ENCODE measurements around the gene NR6A1.
A peak's percentile ranks its signal among the peaks of the same experiment; 100 is the strongest.

NR6A1 gene

GRCh38 chr9:124812441-124812876, 41.3 kb upstream of the NR6A1 start:
- no peak for TF ChIP-seq CTCF (IDR thresholded peaks at IDR 0.05; ENCODE audit: low read depth, low read length, missing control alignments)
- in situ Hi-C loops (cut with HindIII; ENCODE audit: low sequenced_read_pairs), result no loop called here
- H3K4me3 ChIP-seq (ENCODE audit: low read depth, low read length), result no peak overlapping the region
- peak; percentile 99 for DNase-seq (ENCODE audit: low read depth)

DNA sequence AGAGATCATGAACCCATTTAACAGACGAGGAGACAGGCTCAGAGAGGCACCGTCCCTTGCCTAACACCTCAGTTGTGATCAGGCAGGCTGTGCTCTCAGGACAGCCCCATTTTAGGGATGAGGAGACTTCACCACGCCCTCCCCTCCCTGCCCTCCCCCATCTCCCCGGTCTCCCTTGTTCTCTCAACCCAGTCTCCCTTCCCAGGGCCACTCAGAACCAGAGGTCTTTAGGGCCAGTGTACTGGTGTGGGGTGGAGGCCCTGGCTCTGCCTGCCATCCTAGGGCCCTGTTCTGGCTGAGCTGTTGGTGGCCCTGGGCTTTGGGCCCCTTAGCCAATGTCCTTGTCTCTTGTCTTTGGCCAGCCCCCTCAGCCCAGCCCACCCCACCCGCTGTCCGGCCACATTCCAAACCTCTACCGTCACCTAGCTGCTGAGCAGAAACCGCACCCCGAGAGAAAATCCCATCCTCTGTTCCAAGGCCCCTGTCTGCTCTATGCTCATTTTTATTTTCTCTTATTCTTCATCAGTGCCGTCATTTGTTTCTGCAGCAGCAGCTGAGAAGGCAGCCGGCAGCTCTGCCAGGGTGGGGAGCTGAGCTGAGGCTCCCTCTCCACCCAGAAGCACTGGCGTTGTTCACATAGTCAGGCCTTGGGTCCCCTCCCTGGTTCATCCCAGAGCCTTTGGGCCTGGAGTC, 39.7 kb upstream of the NR6A1 start:
- TF ChIP-seq CTCF (IDR thresholded peaks at IDR 0.05; ENCODE audit: low read depth, low read length, missing control alignments), result no peak
- peak; percentile 90 for DNase-seq (ENCODE audit: low read depth)
- in situ Hi-C loops (cut with HindIII; ENCODE audit: low sequenced_read_pairs), result no loop called here
- no peak overlapping the region for H3K4me3 ChIP-seq (ENCODE audit: low read depth, low read length)

- in situ Hi-C loops (cut with HindIII; ENCODE audit: low sequenced_read_pairs), result no loop called here
- TF ChIP-seq CTCF (IDR thresholded peaks at IDR 0.05; ENCODE audit: low read depth, low read length, missing control alignments), result no peak
- DNase-seq (ENCODE audit: low read depth), result no peak
- no peak overlapping the region for H3K4me3 ChIP-seq (ENCODE audit: low read depth, low read length)
Measured at GRCh38 chr9:124809741-124810500, 38.8 kb upstream of the NR6A1 start.

- DNase-seq (ENCODE audit: low read depth), result no peak
- TF ChIP-seq CTCF (IDR thresholded peaks at IDR 0.05; ENCODE audit: low read depth, low read length, missing control alignments), result no peak
- in situ Hi-C loops (cut with HindIII; ENCODE audit: low sequenced_read_pairs), result no loop called here
- no peak overlapping the region for H3K4me3 ChIP-seq (ENCODE audit: low read depth, low read length)
Measured at GRCh38 chr9:124809211-124809610, 38.1 kb upstream of the NR6A1 start.

DNA sequence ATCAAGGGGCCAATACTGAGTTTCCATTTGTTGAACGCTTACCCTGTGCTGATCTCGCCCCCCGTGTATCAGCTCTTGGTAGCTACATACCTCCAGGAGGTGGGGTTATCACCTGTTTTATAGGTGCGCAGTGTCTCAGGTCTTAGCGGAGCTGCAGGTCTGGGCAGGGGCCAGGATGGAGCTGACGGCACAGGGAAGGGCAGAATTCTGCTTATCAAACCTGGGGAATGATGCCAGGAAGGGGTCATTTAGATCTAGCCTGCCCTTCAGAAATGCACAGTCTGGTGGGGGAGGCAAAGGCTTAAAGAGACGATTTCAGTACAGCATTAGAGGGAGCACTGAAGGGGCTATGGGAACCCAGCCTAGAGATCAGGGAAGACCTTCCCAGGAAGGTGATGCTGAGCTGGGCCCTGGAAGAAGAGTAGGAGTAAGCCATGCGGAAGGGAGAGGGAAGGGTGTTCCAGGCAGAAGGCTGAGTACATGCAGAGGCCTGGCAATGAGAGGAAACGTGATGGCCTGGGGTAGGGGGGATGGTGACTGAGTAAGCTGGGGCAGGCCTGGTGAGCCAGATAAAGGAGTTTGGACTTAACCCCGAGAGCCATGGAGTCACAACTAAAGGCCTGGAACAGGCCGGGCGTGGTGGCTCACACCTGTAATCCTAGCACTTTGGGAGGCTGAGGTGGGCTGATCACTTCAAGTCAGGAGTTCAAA, 37.3 kb upstream of the NR6A1 start:
- H3K4me3 ChIP-seq (ENCODE audit: low read depth, low read length), result no peak overlapping the region
- in situ Hi-C loops (cut with HindIII; ENCODE audit: low sequenced_read_pairs), result no loop called here
- no peak for TF ChIP-seq CTCF (IDR thresholded peaks at IDR 0.05; ENCODE audit: low read depth, low read length, missing control alignments)
- DNase-seq (ENCODE audit: low read depth), result no peak

GRCh38 chr9:124805186-124805585, 34.1 kb upstream of the NR6A1 start:
- no peak for DNase-seq (ENCODE audit: low read depth)
- no peak overlapping the region for H3K4me3 ChIP-seq (ENCODE audit: low read depth, low read length)
- in situ Hi-C loops (cut with HindIII; ENCODE audit: low sequenced_read_pairs), result no loop called here
- no peak for TF ChIP-seq CTCF (IDR thresholded peaks at IDR 0.05; ENCODE audit: low read depth, low read length, missing control alignments)

Data from astrocyte of the cerebellum (primary cell).